H1 (cell line): Measurements from ENCODE around the gene PCDH8. TPM values are rescaled to one million over a fixed set of nuclear protein-coding genes. Genes with fewer than 3 reads are reported as not detected.
A peak's percentile ranks its signal among the peaks of the same experiment; 100 is the strongest.

Experiments used
- CTCF ChIA-PET: fragments of 300-600 bp; sonication (Branson Sonifier 250); formaldehyde crosslinking; loops from one replicate; lab custom pipeline; 2021; ENCODE audit not compliant: partially characterized antibody; lab: Charles Lee
- POLR2A ChIA-PET: fragments of 300-600 bp; sonication (Branson Sonifier 250); formaldehyde crosslinking; loops from one replicate; lab custom pipeline; 2021; ENCODE audit warnings: inconsistent platforms; ENCODE audit not compliant: partially characterized antibody; lab: Charles Lee
- DNase-seq, 2 experiments: peaks; one replicate each; pipeline versions ENCODE4 v3.0.0 to v3.0.0-alpha.2; 2010 to 2022; ENCODE audit warnings: low spot score in 2 of 2, low read depth in 1 of 2, mixed read lengths in 1 of 2
- FAIRE-seq: peaks from 2 replicates; lab custom pipeline; 2011; peaks lifted over from hg19 to GRCh38; lab: Jason Lieb, UNC
- H2AFZ ChIP-seq: 2 replicates; pipeline ENCODE4 v1.8.1; 2012; ENCODE audit warnings: low read length, inconsistent platforms
- H2AK5ac ChIP-seq: 2 replicates; pipeline ENCODE4 v1.6.1; 2013; ENCODE audit warnings: low read depth, low read length
- H2BK120ac ChIP-seq: replicated peaks from 2 replicates; pipeline ENCODE3; 2013; ENCODE audit warnings: low read depth, low read length, inconsistent platforms
- H2BK12ac ChIP-seq: 2 replicates; pipeline ENCODE4 v1.6.1; 2013; ENCODE audit warnings: low read depth, low read length
- H2BK15ac ChIP-seq: 2 replicates; pipeline ENCODE4 v1.6.1; 2013; ENCODE audit warnings: low read length
- H2BK20ac ChIP-seq: 2 replicates; pipeline ENCODE4 v1.6.1; 2013; ENCODE audit warnings: low read length
- H2BK5ac ChIP-seq: 2 replicates; pipeline ENCODE4 v1.6.1; 2013; ENCODE audit warnings: low read depth, low read length
- H3K14ac ChIP-seq: 2 replicates; pipeline ENCODE4 v1.6.1; 2013; ENCODE audit warnings: inconsistent platforms; ENCODE audit not compliant: insufficient read length
- H3K18ac ChIP-seq: 2 replicates; pipeline ENCODE4 v1.6.1; 2013; ENCODE audit warnings: low read length; ENCODE audit errors: extremely low read depth
- H3K23ac ChIP-seq: 2 replicates; pipeline ENCODE4 v1.6.1; 2013; ENCODE audit warnings: inconsistent platforms; ENCODE audit not compliant: insufficient read length
- H3K23me2 ChIP-seq: 2 replicates; pipeline ENCODE4 v1.6.1; 2013; ENCODE audit warnings: low read depth, low read length
- H3K27ac ChIP-seq: 2 replicates; pipeline ENCODE4 v1.6.1; 2011; ENCODE audit warnings: low read depth, low read length, inconsistent platforms
- H3K27me3 ChIP-seq, 4 experiments: replicated peaks in 1 of 4; 1 replicate in 1 of 4; 2 replicates in 3 of 4; pipeline versions ENCODE4 v1.6.1 to v1.8.1; 2011 to 2013; ENCODE audit warnings: low read length in 3 of 4, mild to moderate bottlenecking in 3 of 4, inconsistent platforms in 2 of 4, mixed read lengths in 2 of 4, moderate library complexity in 1 of 4; ENCODE audit not compliant: control insufficient read depth in 3 of 4, insufficient read depth in 3 of 4; ENCODE audit errors: extremely low read depth in 1 of 4
- H3K36me3 ChIP-seq, 4 experiments: 2 replicates each; pipeline versions ENCODE4 v1.6.1 to v1.8.1; 2011 to 2013; ENCODE audit warnings: mild to moderate bottlenecking in 4 of 4, low read length in 3 of 4, moderate library complexity in 2 of 4, control low read depth in 1 of 4, inconsistent platforms in 1 of 4; ENCODE audit not compliant: insufficient read depth in 4 of 4, control insufficient read depth in 2 of 4
- H3K4ac ChIP-seq: replicated peaks from 2 replicates; pipeline ENCODE3; 2013; ENCODE audit warnings: low read length, low read depth, mixed read lengths, inconsistent platforms; ENCODE audit not compliant: insufficient read length
- H3K4me1 ChIP-seq, 4 experiments: replicated peaks in 1 of 4; 1 replicate in 1 of 4; 2 replicates in 3 of 4; pipeline versions ENCODE4 v1.6.1 to v1.8.1; 2011 to 2013; ENCODE audit warnings: low read length in 3 of 4, inconsistent platforms in 2 of 4, mixed read lengths in 1 of 4; ENCODE audit not compliant: insufficient read depth in 4 of 4, control insufficient read depth in 3 of 4
- H3K4me2 ChIP-seq, 2 experiments: 2 replicates each; pipeline versions ENCODE4 v1.6.1 to v1.8.1; 2011 to 2013; ENCODE audit warnings: low read depth in 2 of 2, low read length in 2 of 2, control low read depth in 1 of 2, inconsistent platforms in 1 of 2, mild to moderate bottlenecking in 1 of 2; ENCODE audit not compliant: insufficient read depth in 1 of 2
- H3K4me3 ChIP-seq, 4 experiments: fragments of 200-600, 300-600 bp in 1 of 4; sonication (generic), shearing (Covaris generic), sonication (Bioruptor Twin) in 1 of 4; 2 replicates each; pipeline versions ENCODE4 v1.5.1 to v1.8.1; 2011 to 2016; ENCODE audit warnings: low read length in 4 of 4, low read depth in 3 of 4, control low read depth in 2 of 4, inconsistent platforms in 2 of 4, mild to moderate bottlenecking in 2 of 4, mixed read lengths in 1 of 4, moderate library complexity in 1 of 4; ENCODE audit not compliant: insufficient read depth in 2 of 4; ENCODE audit errors: extremely low read depth in 1 of 4
- H3K56ac ChIP-seq: replicated peaks from 2 replicates; pipeline ENCODE3; 2013; ENCODE audit warnings: low read depth, mild to moderate bottlenecking, mixed read lengths, low read length, inconsistent platforms; ENCODE audit not compliant: insufficient read length
- H3K79me1 ChIP-seq: 2 replicates; pipeline ENCODE4 v1.6.1; 2013; ENCODE audit warnings: low read depth, low read length, control low read depth
- H3K79me2 ChIP-seq, 2 experiments: 2 replicates each; pipeline versions ENCODE4 v1.6.1 to v1.8.1; 2012 to 2013; ENCODE audit warnings: low read length in 2 of 2, mild to moderate bottlenecking in 2 of 2, inconsistent platforms in 1 of 2; ENCODE audit not compliant: insufficient read depth in 2 of 2, control insufficient read depth in 1 of 2
- H3K9ac ChIP-seq, 4 experiments: replicated peaks in 1 of 4; 1 replicate in 1 of 4; 2 replicates in 3 of 4; pipeline versions ENCODE4 v1.6.1 to v1.8.1; 2011 to 2013; ENCODE audit warnings: low read depth in 3 of 4, low read length in 3 of 4, control low read depth in 2 of 4, mild to moderate bottlenecking in 2 of 4, moderate library complexity in 2 of 4, inconsistent platforms in 1 of 4; ENCODE audit errors: extremely low read depth in 1 of 4
- H3K9me3 ChIP-seq, 2 experiments: 2 replicates each; pipeline versions ENCODE4 v1.6.1 to v1.8.1; 2012 to 2013; ENCODE audit warnings: mild to moderate bottlenecking in 2 of 2, moderate library complexity in 2 of 2, control low read depth in 1 of 2, inconsistent platforms in 1 of 2, low read depth in 1 of 2, low read length in 1 of 2, mixed read lengths in 1 of 2; ENCODE audit not compliant: insufficient read depth in 2 of 2
- H4K20me1 ChIP-seq, 2 experiments: replicated peaks in 1 of 2; 2 replicates each; pipeline versions ENCODE3 to v1.8.1; 2011 to 2013; ENCODE audit warnings: inconsistent platforms in 2 of 2, low read length in 2 of 2, mild to moderate bottlenecking in 1 of 2; ENCODE audit not compliant: insufficient read depth in 2 of 2, control insufficient read depth in 1 of 2
- H4K5ac ChIP-seq: 2 replicates; pipeline ENCODE4 v1.6.1; 2013; ENCODE audit warnings: low read length, low read depth, mixed read lengths, inconsistent platforms; ENCODE audit not compliant: insufficient read length
- H4K8ac ChIP-seq: 2 replicates; pipeline ENCODE4 v1.8.0; 2013; ENCODE audit warnings: mild to moderate bottlenecking, moderate library complexity, low read length, inconsistent platforms; ENCODE audit not compliant: insufficient read depth; ENCODE audit errors: extremely low read depth
- H4K91ac ChIP-seq: replicated peaks from 2 replicates; pipeline ENCODE3; 2013; ENCODE audit warnings: low read length, mixed read lengths, inconsistent platforms; ENCODE audit not compliant: insufficient read length
- CBX5 ChIP-seq: fragments of 300-800, 300-1000 bp; sonication (generic); IDR thresholded peaks from 2 replicates; pipeline ENCODE4 v1.7.1; 2016; ENCODE audit warnings: antibody characterized with exemption, low read length, low read depth
- WGBS, 2 experiments: shearing (Covaris generic) in 1 of 2; methylation state at CpG; one replicate each; pipeline versions ENCODE4 v1.1.6 to v1.1.7; 2013 to 2015; ENCODE audit warnings: low lambda C conversion rate in 2 of 2, mixed read lengths in 2 of 2, inconsistent platforms in 1 of 2, low coverage in 1 of 2, missing lambda C conversion rate in 1 of 2; ENCODE audit not compliant: insufficient replicate concordance in 2 of 2, insufficient coverage in 1 of 2, insufficient read length in 1 of 2; ENCODE audit errors: extremely low coverage in 1 of 2, missing lambda C conversion rate in 1 of 2; 5-methylcytosine and 5-hydroxymethylcytosine counted together
- polyA plus RNA-seq, 7 experiments: library from polyadenylated mRNA; depleted of rRNA in 3 of 7; stranded (reverse) in 5 of 7; unstranded in 2 of 7; fragments of >200 nt in 5 of 7; fragments of 200-250 nt in 2 of 7; gene quantifications; 1 replicate in 5 of 7; 2 replicates in 1 of 7; 4 replicates in 1 of 7; pipeline versions ENCODE4 v1.2.1 to v1.2.3, GENCODE V29; 2011 to 2013; ENCODE audit warnings: missing spikeins in 2 of 7, mixed read lengths in 2 of 7
- total RNA-seq: library from RNA; stranded (reverse); fragmentation: NEBNext Ultra II Directional; extraction: Animal tissue kit (Norgen Biotek cat#: 25700); gene quantifications from 2 replicates; pipeline ENCODE4 v1.2.1, GENCODE V29; 2021

The PCDH8 gene
- total and polyA plus RNA-seq, 2 of the 8 experiments (the other 6 are each of a cell fraction or from before 2014, with no cell fraction given) = 0.82 to 1.6 TPM

GRCh38 chr13:52844836-52845235, 3.6 kb downstream of the PCDH8 start:
- Histone ChIP-seq H2BK5ac (no peak overlapping the region), H2AFZ (no peak overlapping the region), H4K8ac (no peak overlapping the region), H3K23ac (no peak overlapping the region), H2BK20ac (no peak overlapping the region), H3K4me2 (peak overlapping the region in 1 of 2 experiments; percentile 89; a peak in 2 of 4 replicates), H3K9me3 (peaks cover 0 to 13% of the 10 kb centered on the region in 2 experiments; a peak in 2 of 4 replicates), H4K91ac (no peak overlapping the region), H4K20me1 (peaks cover 0 to 10% of the 10 kb centered on the region in 2 experiments), H3K36me3 (peaks cover 0 to 13% (median 0%) of the 10 kb centered on the region in 4 experiments; a peak in 2 of 8 replicates), H4K5ac (no peak overlapping the region), H3K79me2 (no peaks in the 10 kb centered on the region), H3K27ac (no peak overlapping the region), H3K23me2 (peaks cover 19% of the 10 kb centered on the region), H2BK120ac (no peak overlapping the region), H3K9ac (no peak overlapping the region), H2AK5ac (no peak overlapping the region; the same call in 1 of the 2 replicates), H2BK12ac (no peak overlapping the region), H3K14ac (no peak overlapping the region), H3K4ac (no peak overlapping the region), H3K4me1 (peaks cover 0 to 32% (median 19%) of the 10 kb centered on the region in 4 experiments; a peak in 6 of 7 replicates), H3K56ac (no peak overlapping the region)
- POLR2A ChIA-PET = interaction anchor here (0.6 to 0.8 kb wide), 3 partner anchors 107 to 247 kb away, joined by 3 to 4 read pairs (median 3); partner anchors contain the start of gene SUGT1
- FAIRE-seq = no peak
- 94% methylated on average over 11 of the region's 11 CpGs; no CpG with 5 or more reads in 1 of the 2 experiments for WGBS, 2 experiments
- no peak for TF ChIP-seq CBX5
- TF ChIP-seq, all 59 proteins: peak for 0
- Histone ChIP-seq H3K4me3 (peak overlapping the region in 1 of 4 experiments; percentile 84; a peak in 2 of 8 replicates), H3K79me1 (no peaks in the 10 kb centered on the region), H3K18ac (no peak overlapping the region), H2BK15ac (no peak overlapping the region), H3K27me3 (peaks cover 50 to 56% (median 53%) of the 10 kb centered on the region in 4 experiments)
- DNase-seq = no peak
- CTCF ChIA-PET = interaction anchor here (0.7 to 10.5 kb wide), 15 partner anchors 9 to 356 kb away, joined by 3 to 154 read pairs (median 28); no protein-coding TSS in a partner anchor
